Pons (tissue), 1 donor: ENCODE data around the gene RALGAPA2.

ENCODE experiments used
- DNase-seq: peaks from one replicate; pipeline ENCODE4 v3.0.0-alpha.2; 2016; ENCODE audit warnings: low spot score

Gene RALGAPA2

GRCh38 chr20:20720158-20720557 lies 7.7 kb upstream of the RALGAPA2 start:
- no peak for DNase-seq

GRCh38 chr20:20719411-20719810 lies 7.0 kb upstream of the RALGAPA2 start:
- no peak for DNase-seq

GRCh38 chr20:20713244-20713765 lies 861 bp upstream of the RALGAPA2 start:
- peak; percentile 29 for DNase-seq

GRCh38 chr20:20712004-20712473 lies 405 bp downstream of the RALGAPA2 start:
- no peak for DNase-seq

GRCh38 chr20:20711413-20711812 lies 1.0 kb downstream of the RALGAPA2 start:
- no peak for DNase-seq

- DNase-seq: no peak
Observed at GRCh38 chr20:20710443-20711315, 1.8 kb downstream of the RALGAPA2 start.

GRCh38 chr20:20709887-20710286 lies 2.6 kb downstream of the RALGAPA2 start:
- no peak for DNase-seq

GRCh38 chr20:20706285-20706684 lies 6.2 kb downstream of the RALGAPA2 start:
- DNase-seq: no peak

- DNase-seq: no peak
Observed at GRCh38 chr20:20702330-20703245, 9.9 kb downstream of the RALGAPA2 start.

GRCh38 chr20:20699917-20700316 lies 12.5 kb downstream of the RALGAPA2 start:
- DNase-seq: no peak

GRCh38 chr20:20699144-20699543 lies 13.3 kb downstream of the RALGAPA2 start:
- no peak for DNase-seq

GRCh38 chr20:20697325-20697845 lies 15.1 kb downstream of the RALGAPA2 start:
- DNase-seq: no peak

GRCh38 chr20:20695250-20695816 lies 17.1 kb downstream of the RALGAPA2 start:
- no peak for DNase-seq

- no peak for DNase-seq
Observed at GRCh38 chr20:20694591-20694990, 17.9 kb downstream of the RALGAPA2 start.

- no peak for DNase-seq
Observed at GRCh38 chr20:20692587-20692986, 19.9 kb downstream of the RALGAPA2 start.

GRCh38 chr20:20691477-20692235 lies 20.8 kb downstream of the RALGAPA2 start:
- DNase-seq: no peak

GRCh38 chr20:20690676-20691476 lies 21.6 kb downstream of the RALGAPA2 start:
- DNase-seq: no peak

GRCh38 chr20:20687319-20687718 lies 25.1 kb downstream of the RALGAPA2 start:
- no peak for DNase-seq

GRCh38 chr20:20685635-20686034 lies 26.8 kb downstream of the RALGAPA2 start:
- no peak for DNase-seq
